Keratinocyte (primary cell): ENCODE data around the gene RAB44. TPM values are rescaled to one million over a fixed set of nuclear protein-coding genes. Genes with fewer than 3 reads are reported as not detected.

Experiments
- DNase-seq: peaks from one replicate; pipeline ENCODE4 v3.0.0-alpha.2; 2011; ENCODE audit warnings: low read depth, missing footprints, low spot score
- FAIRE-seq: peaks from 2 replicates; lab custom pipeline; 2011; peaks lifted over from hg19 to GRCh38; lab: Jason Lieb, UNC
- H2AFZ ChIP-seq: 2 replicates; pipeline ENCODE4 v1.6.0; 2012; ENCODE audit warnings: low read length, control low read depth, inconsistent platforms; ENCODE audit not compliant: control insufficient read depth
- H3K27ac ChIP-seq: 2 replicates; pipeline ENCODE4 v1.5.1; 2011; ENCODE audit warnings: low read length; ENCODE audit not compliant: control insufficient read depth, insufficient read depth
- H3K27me3 ChIP-seq: 3 replicates; pipeline ENCODE4 v1.6.0; 2011; ENCODE audit warnings: low read length; ENCODE audit not compliant: control insufficient read depth, insufficient read depth; ENCODE audit errors: extremely low read depth
- H3K36me3 ChIP-seq, 2 experiments: 2 replicates in 1 of 2; 3 replicates in 1 of 2; pipeline ENCODE4 v1.5.1; 2011; ENCODE audit warnings: low read length in 2 of 2, mild to moderate bottlenecking in 1 of 2; ENCODE audit not compliant: control insufficient read depth in 2 of 2, insufficient read depth in 2 of 2; ENCODE audit errors: extremely low read depth in 1 of 2
- H3K4me1 ChIP-seq: 3 replicates; pipeline ENCODE4 v1.5.1; 2011; ENCODE audit warnings: low read length; ENCODE audit not compliant: control insufficient read depth, insufficient read depth; ENCODE audit errors: extremely low read depth
- H3K4me2 ChIP-seq: 3 replicates; pipeline ENCODE4 v1.6.0; 2011; ENCODE audit warnings: low read depth, low read length; ENCODE audit not compliant: control insufficient read depth, insufficient read depth; ENCODE audit errors: extremely low read depth
- H3K4me3 ChIP-seq, 3 experiments: fragments of 200-600 bp in 1 of 3; sonication (generic) in 1 of 3; 2 replicates in 2 of 3; 3 replicates in 1 of 3; pipeline ENCODE4 v1.5.1; 2011 to 2016; ENCODE audit warnings: low read length in 3 of 3, mild to moderate bottlenecking in 3 of 3, control low read depth in 2 of 3, inconsistent platforms in 1 of 3, low read depth in 1 of 3, mixed read lengths in 1 of 3, mixed run types in 1 of 3, moderate library complexity in 1 of 3; ENCODE audit not compliant: control insufficient read depth in 2 of 3, insufficient read depth in 2 of 3; ENCODE audit errors: extremely low read depth in 1 of 3
- H3K79me2 ChIP-seq: 2 replicates; pipeline ENCODE4 v1.6.0; 2012; ENCODE audit warnings: low read length; ENCODE audit not compliant: control insufficient read depth, insufficient read depth
- H3K9ac ChIP-seq: 3 replicates; pipeline ENCODE4 v1.6.0; 2011; ENCODE audit warnings: low read length; ENCODE audit not compliant: control insufficient read depth, insufficient read depth; ENCODE audit errors: extremely low read depth
- H3K9me1 ChIP-seq: 3 replicates; pipeline ENCODE4 v1.6.0; 2011; ENCODE audit warnings: low read length; ENCODE audit not compliant: control insufficient read depth, insufficient read depth; ENCODE audit errors: extremely low read depth
- H3K9me3 ChIP-seq: 2 replicates; pipeline ENCODE4 v1.5.1; 2012; ENCODE audit warnings: low read depth, low read length; ENCODE audit not compliant: control insufficient read depth
- H4K20me1 ChIP-seq: 3 replicates; pipeline ENCODE4 v1.6.0; 2011; ENCODE audit warnings: low read length; ENCODE audit not compliant: control insufficient read depth, insufficient read depth; ENCODE audit errors: extremely low read depth
- CTCF ChIP-seq, 3 experiments: IDR thresholded peaks in 1 of 3; conservative IDR thresholded peaks in 1 of 3; optimal IDR thresholded peaks in 1 of 3; 2 replicates in 2 of 3; 3 replicates in 1 of 3; pipeline versions ENCODE3 to v1.5.1; 2011; ENCODE audit warnings: low read length in 3 of 3, mild to moderate bottlenecking in 3 of 3, moderate library complexity in 2 of 3, control low read depth in 1 of 3, inconsistent platforms in 1 of 3; ENCODE audit not compliant: insufficient read depth in 2 of 3; ENCODE audit errors: extremely low read depth in 1 of 3
- EZH2 ChIP-seq: IDR thresholded peaks from one replicate; pipeline ENCODE4 v1.6.1; 2012; ENCODE audit warnings: inconsistent platforms, mild to moderate bottlenecking, low read length, moderate library complexity
- dilution Hi-C: fragments of 300-500 bp; cut with MboI; formaldehyde crosslinking; loops from one replicate; pipeline ENCODE4 v1.7.0; 2020; ENCODE audit warnings: low sequenced_read_pairs; ENCODE audit not compliant: extremely low pct_ligation_motif_present
- polyA plus RNA-seq, 5 experiments: library from polyadenylated mRNA; depleted of rRNA in 3 of 5; stranded (reverse) in 3 of 5; stranded (forward) in 1 of 5; unstranded in 1 of 5; fragments of >200 nt; gene quantifications; 1 replicate in 1 of 5; 2 replicates in 3 of 5; 3 replicates in 1 of 5; pipeline versions ENCODE4 v1.2.1 to v1.2.3, GENCODE V29; 2011 to 2012; ENCODE audit warnings: missing spikeins in 2 of 5, low read depth in 1 of 5, low replicate concordance in 1 of 5
- small RNA-seq, 3 experiments: library from RNA; depleted of rRNA; stranded (forward); fragments of <200 nt; gene quantifications; one replicate each; pipeline ENCODE3, GENCODE V24; 2012; ENCODE audit warnings: low read depth in 3 of 3, low replicate concordance in 1 of 3; ENCODE audit not compliant: insufficient read length in 3 of 3

The RAB44 gene
- polyA plus RNA-seq, 1 donor (not counting 4 experiments of a cell fraction or from before 2014, with no cell fraction given): 0.03 TPM

GRCh38 chr6:36781669-36782068, 84.0 kb downstream of the RAB44 start:
- DNase-seq: no peak
- H3K9me1 ChIP-seq: no peaks in the 10 kb centered on the region
- no peak overlapping the region for H2AFZ ChIP-seq
- no peaks in the 10 kb centered on the region for H4K20me1 ChIP-seq
- no peaks in the 10 kb centered on the region for H3K9me3 ChIP-seq
- no peak for FAIRE-seq
- no peak overlapping the region for H3K4me2 ChIP-seq
- H3K27ac ChIP-seq: no peak overlapping the region
- H3K27me3 ChIP-seq: peaks cover 12% of the 10 kb centered on the region
- H3K9ac ChIP-seq: no peak overlapping the region
- H3K4me3 ChIP-seq: no peak overlapping the region
- TF ChIP-seq CTCF (optimal IDR thresholded peaks at IDR 0.05 in 1 of 3, IDR thresholded peaks at IDR 0.05 in 1 of 3, conservative IDR thresholded peaks at IDR 0.05 in 1 of 3; ENCODE audit: extremely low read depth in 1 of 3, insufficient read depth in 2 of 3, low read length in 3 of 3): no peak
- TF ChIP-seq EZH2: no peak
- H3K79me2 ChIP-seq: no peaks in the 10 kb centered on the region
- H3K4me1 ChIP-seq: peaks cover 8% of the 10 kb centered on the region
- no peaks in the 10 kb centered on the region for H3K36me3 ChIP-seq
- dilution Hi-C loops: no loop called here

Small RNAs within 50 kb of the gene (small RNA-seq; reads per million reads assigned to genes)
- 0 reads per million in 3 experiments for gene RF00019

Other genes starting within 250 kb of the RAB44 start
- gene STK38, start 150.3 kb upstream of the RAB44 start, polyA plus RNA-seq: 16.1 to 28.4 TPM (median 24.4 TPM) in 3 replicates
- 194 to 481 TPM (median 398 TPM) in 3 replicates for gene SRSF3, start 103.5 kb upstream of the RAB44 start, polyA plus RNA-seq
- gene CDKN1A, start 19.1 kb upstream of the RAB44 start, polyA plus RNA-seq: 146 to 355 TPM (median 185 TPM) in 3 replicates
- gene CPNE5, start 141.6 kb downstream of the RAB44 start, polyA plus RNA-seq: 0.02 to 0.09 TPM (median 0.05 TPM) in 3 replicates
- gene PPIL1, start 177.0 kb downstream of the RAB44 start, polyA plus RNA-seq: 36.7 to 45.5 TPM (median 42.5 TPM) in 3 replicates
- gene C6orf89, start 188.1 kb downstream of the RAB44 start, polyA plus RNA-seq: 29.0 to 34.9 TPM (median 31.0 TPM) in 3 replicates